SK-N-SH treated with all-trans-retinoic acid at 6 μM for 48 hours (cell line): ENCODE data around the gene CELF4.

Source experiments
- ARNTL ChIP-seq: fragments of 450-650 bp; formaldehyde crosslinking; IDR thresholded peaks from 2 replicates; pipeline ENCODE4 v1.5.0; 2020; ENCODE audit warnings: low read depth, mild to moderate bottlenecking, moderate library complexity, borderline replicate concordance
- TOX ChIP-seq: fragments of 250-450 bp; sonication (Bioruptor Pico); IDR thresholded peaks from 2 replicates; pipeline ENCODE4 v1.8.0; 2021; ENCODE audit warnings: mild to moderate bottlenecking, moderate library complexity, borderline replicate concordance
- TF ChIP-seq, protein P1 (sequence below): fragments of 250-450 bp; sonication (Bioruptor Pico); IDR thresholded peaks from 2 replicates; pipeline ENCODE4 v1.5.1; 2021; ENCODE audit warnings: mild to moderate bottlenecking, moderate library complexity

DNA sequence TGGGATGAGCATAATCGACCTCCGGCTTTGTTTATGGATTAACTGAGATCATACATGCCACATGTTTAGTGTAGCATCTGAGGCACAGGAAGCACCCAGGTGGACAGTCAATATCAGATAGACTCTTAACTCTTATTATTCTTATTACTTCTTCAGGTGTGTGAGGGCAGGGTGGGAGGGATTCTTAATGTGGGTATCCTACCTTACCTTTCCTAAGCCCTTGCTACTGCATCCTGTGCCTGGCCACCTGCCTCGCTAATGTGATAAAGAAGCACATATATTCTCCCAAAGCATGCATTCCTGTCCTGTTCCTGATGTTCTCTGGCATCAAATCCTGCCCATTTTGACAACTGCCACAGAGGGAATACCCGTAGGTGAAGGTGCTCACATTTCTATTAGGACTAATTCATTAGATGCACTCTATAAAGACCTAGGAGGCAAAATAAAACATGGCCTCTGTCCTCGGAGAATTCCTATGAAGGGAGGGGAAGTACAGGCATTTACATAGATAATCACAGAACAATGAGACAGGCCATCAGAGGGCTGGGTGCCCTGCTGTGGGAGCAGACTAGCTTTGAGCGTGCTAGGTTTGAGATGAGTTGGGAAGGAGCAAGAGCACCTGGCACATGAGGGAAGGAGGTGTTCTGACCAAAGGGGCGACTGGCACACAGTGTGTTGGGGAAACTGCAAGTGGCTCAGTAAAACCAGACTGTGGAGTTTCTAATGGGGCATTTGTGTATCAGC lies 19.5 kb upstream of the CELF4 start:
- TF ChIP-seq ARNTL (CRISPR knock-in tag) = no peak
- TF ChIP-seq TOX (CRISPR knock-in tag) = no peak
- TF ChIP-seq, protein P1, sequence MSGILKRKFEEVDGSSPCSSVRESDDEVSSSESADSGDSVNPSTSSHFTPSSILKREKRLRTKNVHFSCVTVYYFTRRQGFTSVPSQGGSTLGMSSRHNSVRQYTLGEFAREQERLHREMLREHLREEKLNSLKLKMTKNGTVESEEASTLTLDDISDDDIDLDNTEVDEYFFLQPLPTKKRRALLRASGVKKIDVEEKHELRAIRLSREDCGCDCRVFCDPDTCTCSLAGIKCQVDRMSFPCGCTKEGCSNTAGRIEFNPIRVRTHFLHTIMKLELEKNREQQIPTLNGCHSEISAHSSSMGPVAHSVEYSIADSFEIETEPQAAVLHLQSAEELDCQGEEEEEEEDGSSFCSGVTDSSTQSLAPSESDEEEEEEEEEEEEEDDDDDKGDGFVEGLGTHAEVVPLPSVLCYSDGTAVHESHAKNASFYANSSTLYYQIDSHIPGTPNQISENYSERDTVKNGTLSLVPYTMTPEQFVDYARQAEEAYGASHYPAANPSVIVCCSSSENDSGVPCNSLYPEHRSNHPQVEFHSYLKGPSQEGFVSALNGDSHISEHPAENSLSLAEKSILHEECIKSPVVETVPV = no peak
